Panc1 (cell line): Measurements from ENCODE around the gene SLC46A3.

Source experiments
- POLR2AphosphoS5 ChIP-seq: IDR thresholded peaks from 2 replicates; pipeline ENCODE4 v1.6.1; 2012; ENCODE audit warnings: mild to moderate bottlenecking, low read depth, low read length, moderate library complexity
- REST ChIP-seq, 2 experiments: IDR thresholded peaks; 2 replicates each; pipeline ENCODE4 v1.6.1; 2011 to 2012; ENCODE audit warnings: low read depth in 2 of 2, control low read depth in 1 of 2, low read length in 1 of 2, mild to moderate bottlenecking in 1 of 2, moderate library complexity in 1 of 2; ENCODE audit not compliant: insufficient read depth in 1 of 2
- SIN3A ChIP-seq: IDR thresholded peaks from 2 replicates; pipeline ENCODE4 v1.6.1; 2012; ENCODE audit warnings: low read depth, mild to moderate bottlenecking, low read length, moderate library complexity, borderline replicate concordance; ENCODE audit not compliant: insufficient read depth
- TCF7L2 ChIP-seq: IDR thresholded peaks from 2 replicates; pipeline ENCODE4 v1.6.1; 2011; ENCODE audit warnings: mild to moderate bottlenecking, low read depth, low read length, inconsistent platforms
- TF ChIP-seq, protein P1 (sequence below): fragments of 450-650 bp; IDR thresholded peaks from 2 replicates; pipeline ENCODE4 v1.5.1; 2017; ENCODE audit warnings: mild to moderate bottlenecking

DNA sequence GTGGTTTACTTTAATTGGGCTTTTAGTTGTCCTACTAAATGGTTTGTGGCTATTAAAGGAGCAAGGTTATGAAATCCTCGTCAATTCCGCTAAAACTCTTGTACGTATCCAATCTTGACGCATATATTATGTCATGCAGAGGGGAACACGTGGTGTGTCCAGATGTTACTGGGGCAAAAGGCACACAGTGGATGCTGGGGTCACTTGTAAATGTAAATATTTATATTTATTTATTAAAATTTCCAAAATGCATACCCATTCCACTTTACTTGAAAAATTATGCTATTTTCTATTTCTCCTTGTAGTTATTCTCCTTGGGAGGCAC lies 36.7 kb upstream of the SLC46A3 start:
- TF ChIP-seq, protein P1, sequence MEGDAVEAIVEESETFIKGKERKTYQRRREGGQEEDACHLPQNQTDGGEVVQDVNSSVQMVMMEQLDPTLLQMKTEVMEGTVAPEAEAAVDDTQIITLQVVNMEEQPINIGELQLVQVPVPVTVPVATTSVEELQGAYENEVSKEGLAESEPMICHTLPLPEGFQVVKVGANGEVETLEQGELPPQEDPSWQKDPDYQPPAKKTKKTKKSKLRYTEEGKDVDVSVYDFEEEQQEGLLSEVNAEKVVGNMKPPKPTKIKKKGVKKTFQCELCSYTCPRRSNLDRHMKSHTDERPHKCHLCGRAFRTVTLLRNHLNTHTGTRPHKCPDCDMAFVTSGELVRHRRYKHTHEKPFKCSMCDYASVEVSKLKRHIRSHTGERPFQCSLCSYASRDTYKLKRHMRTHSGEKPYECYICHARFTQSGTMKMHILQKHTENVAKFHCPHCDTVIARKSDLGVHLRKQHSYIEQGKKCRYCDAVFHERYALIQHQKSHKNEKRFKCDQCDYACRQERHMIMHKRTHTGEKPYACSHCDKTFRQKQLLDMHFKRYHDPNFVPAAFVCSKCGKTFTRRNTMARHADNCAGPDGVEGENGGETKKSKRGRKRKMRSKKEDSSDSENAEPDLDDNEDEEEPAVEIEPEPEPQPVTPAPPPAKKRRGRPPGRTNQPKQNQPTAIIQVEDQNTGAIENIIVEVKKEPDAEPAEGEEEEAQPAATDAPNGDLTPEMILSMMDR: no peak
- no peak for TF ChIP-seq POLR2AphosphoS5
- no peak for TF ChIP-seq SIN3A
- TF ChIP-seq TCF7L2: no peak
- TF ChIP-seq REST (IDR thresholded peaks at IDR 0.05; ENCODE audit: insufficient read depth in 1 of 2, low read depth in 2 of 2, low read length in 1 of 2): no peak
